HK-2 (cell line): ENCODE data around the gene SLC6A11.

Experiments
- DNase-seq: peaks from one replicate; pipeline ENCODE4 v3.0.0-alpha.2; 2018; ENCODE audit not compliant: unreplicated experiment

SLC6A11 gene

GRCh38 chr3:10930666-10931040 is 114.6 kb downstream of the SLC6A11 start:
- DNase-seq, result no peak

GRCh38 chr3:10932596-10932995 is 116.6 kb downstream of the SLC6A11 start:
- no peak for DNase-seq

- DNase-seq, result no peak
These were observed 117.0 kb downstream of the SLC6A11 start for GRCh38 chr3:10933021-10933420.

DNA sequence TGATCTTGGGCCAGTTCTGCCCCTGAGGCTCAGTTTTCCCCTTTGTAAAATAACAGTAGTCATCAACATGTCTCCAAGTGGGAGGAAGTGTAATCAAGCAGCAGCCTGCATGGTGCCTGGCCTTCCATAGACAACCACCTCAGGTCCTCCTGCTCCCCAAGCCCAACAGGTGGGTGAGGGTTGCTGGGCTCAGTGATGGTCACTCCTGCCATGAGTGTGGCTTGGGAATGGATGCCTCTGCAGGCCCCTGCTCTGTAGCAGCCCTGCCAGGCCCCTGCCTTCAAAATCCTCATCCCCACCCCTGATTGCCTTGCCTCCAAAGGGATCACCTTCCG is 117.4 kb downstream of the SLC6A11 start:
- no peak for DNase-seq

DNA sequence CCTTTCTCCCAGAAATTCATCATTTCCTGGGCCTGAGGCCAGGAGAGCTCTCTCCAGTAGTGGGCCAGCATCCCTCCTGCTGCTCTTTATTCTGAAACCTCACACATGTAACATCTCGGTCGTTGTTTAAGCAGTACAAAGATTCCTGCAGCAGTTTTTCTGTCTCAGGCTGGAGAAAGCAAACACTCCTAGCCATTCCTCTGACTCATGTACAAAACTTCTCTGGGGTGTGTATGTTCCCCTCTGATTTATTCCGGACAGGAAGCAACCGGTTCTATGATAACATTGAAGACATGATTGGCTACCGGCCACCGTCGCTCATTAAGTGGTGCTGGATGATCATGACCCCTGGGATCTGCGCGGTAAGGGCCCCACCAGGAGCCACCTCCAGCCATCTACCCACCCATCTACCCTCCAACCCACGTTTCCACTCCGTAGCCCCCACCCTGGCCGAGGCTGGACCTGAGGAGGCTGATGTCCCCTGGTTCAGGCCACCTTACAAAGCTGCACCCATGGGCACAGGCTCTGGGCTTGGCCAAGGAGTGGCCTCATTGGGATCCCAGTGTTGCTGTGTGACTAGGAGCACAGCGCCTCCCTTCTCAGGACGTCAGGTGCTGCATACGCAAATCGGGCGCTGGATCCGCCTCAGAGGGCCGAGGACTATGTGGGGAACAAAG is 117.9 kb downstream of the SLC6A11 start:
- no peak for DNase-seq

GRCh38 chr3:10935028-10935427 is 119.0 kb downstream of the SLC6A11 start:
- DNase-seq, result no peak

DNA sequence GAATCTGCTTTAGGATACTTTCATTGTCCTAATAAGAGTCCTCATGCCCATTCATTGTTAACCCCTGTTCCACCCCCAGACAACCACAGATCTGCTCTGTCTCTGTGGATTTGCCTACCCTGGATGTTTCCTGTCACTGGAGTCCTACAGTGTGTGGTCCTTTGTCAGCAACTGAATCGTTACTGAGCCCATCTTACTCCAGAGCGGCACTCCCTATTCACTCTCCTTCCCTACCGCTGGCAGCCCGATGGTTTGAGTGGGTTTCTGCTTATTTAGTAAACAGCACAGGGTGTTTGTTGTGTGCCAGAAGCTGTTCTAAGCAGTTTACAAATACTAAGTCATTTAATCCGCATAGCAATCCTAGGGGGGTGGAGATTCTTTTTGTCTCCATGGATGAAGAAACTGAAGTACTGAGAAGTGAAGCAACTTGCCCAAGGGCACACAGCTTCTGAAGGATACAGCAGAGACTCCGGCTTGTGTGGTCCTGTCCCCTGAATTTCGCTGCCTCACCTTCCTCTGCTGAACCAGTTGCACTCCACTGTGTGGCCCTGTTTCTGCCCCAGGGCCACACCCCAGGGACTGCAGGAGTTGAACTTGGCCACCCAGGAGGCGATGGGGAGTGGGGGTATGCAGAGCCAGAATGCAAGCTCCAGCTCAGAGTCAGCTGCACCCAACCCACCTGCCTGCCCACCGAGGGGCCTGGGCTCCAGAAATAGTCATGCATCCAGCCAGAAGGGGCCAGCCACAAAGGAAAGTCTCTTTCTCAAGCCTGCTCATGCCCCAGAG is 120.0 kb downstream of the SLC6A11 start:
- DNase-seq, result no peak

DNA sequence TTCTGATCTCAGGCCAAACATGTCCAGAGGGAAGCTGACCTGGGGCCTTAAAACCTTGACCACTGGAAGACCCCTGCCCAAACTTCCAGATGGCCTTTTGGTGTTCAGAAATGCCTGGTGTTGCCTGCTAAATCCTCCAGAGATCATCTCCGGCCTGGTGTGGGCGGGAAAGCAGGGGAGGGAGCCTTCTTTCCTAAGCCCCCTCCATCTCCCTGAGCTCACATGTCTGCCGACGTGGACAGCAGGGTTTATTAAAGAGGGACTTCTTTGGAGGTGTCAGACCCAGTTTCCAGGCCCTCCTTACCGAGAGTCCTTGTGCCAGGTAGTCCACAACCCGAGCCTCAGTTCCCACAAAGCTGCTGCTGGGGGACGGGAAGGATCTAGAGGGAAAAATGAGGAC is 120.7 kb downstream of the SLC6A11 start:
- no peak for DNase-seq

DNA sequence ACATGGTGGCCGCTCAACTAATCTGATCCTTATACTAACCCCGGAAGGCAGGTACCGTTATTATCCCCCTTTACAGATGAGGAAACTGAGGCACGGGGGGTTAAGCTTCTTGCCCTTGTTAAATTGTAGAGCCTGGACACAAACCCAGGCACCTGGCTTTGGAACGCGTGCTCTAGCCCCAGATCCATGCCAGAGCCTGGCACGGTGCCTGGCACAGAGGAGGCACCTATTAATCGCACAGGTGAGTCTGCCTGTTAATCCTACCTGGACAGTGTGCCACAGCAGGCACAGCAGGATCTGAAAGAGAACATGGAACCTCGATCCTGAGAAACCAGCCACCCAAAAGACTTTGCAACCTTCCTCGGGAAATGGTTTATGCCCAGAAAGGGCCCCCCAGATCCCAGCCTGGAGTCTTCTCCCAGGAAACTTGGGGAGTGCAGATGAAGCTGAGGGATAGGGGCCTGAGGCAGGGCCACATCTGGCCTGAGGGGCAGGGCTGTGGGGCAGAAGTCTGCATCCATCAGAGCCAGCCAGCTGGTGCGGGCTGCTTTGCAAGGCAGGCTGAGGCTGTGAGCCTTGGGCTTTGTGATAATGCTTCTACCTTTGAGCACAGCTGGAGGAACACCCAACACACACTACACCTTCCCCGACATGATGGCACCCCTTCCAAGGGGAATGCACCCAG is 121.3 kb downstream of the SLC6A11 start:
- DNase-seq, result no peak

- DNase-seq, result no peak
These were observed 123.5 kb downstream of the SLC6A11 start for GRCh38 chr3:10939556-10939955.

DNA sequence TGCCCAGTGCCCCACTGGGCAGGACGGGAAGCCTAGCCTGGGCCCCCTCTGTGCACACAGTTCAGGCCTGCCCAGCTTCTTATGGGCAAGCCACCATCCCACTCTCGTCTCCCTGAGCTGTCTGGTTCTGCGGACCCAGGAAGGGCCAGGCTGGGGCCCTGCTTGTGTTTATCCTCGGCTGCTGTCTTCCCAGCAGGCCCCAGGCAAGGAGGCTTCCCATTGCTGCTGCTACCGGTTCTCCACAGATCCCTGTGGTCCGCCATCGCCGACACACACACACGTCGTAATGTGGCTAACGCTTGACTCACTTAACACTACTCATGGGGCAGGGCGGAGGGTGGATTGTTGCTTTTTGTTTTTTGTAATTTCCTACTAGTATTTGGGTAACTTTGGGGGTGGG is 124.1 kb downstream of the SLC6A11 start:
- DNase-seq, result no peak

- no peak for DNase-seq
These were observed 125.9 kb downstream of the SLC6A11 start for GRCh38 chr3:10941972-10942371.

GRCh38 chr3:10942690-10943205 is 126.7 kb downstream of the SLC6A11 start:
- DNase-seq, result no peak

DNA sequence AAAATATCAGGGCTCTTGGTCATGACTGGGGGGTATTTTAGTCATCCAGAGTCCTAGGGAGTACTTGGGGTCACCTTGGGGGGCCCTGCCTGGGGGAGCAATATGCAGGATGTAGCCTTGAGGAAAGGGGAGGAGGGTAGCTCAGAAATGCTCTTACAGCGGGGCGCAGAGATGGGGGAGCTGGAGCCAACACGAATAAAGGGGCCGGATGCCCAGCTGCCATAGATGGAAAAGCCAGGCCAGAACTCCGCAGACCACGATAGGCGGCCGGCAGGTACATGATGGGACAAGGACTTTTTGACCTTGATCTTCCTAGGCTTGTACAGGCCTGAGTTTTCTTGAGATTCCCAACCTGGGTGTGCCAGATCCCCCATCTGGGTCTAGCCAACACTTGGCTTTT is 128.8 kb downstream of the SLC6A11 start:
- DNase-seq, result no peak

DNA sequence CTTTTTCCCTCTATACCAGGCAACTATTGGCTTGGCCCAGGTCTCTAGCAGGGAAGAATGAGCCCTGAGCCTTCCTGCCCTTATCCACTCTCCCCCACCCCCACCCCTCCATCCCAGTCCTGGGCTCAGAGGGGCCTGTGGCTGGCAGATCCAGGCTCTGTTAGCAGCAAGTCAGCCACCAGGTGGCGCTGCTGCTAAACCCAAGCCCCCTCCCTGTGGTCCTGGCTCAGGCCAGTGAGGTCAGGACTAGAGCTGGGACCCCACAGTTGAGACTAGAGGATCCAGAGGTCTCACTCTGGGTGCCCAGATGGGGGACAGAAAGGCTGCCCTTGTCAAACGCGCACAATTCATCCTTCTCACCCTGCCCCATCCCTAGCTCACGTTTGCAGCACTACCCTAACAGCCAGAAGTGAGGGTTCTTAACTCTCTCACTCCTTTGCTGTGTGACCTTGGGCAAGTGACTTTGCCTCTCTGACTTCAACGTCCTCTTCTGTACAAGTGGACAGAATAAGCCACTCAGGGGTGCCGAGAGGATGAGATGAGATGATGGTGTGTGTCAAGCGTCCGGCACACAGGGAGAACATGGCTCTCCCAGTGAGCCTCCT is 129.8 kb downstream of the SLC6A11 start:
- DNase-seq, result peak; percentile 37

DNA sequence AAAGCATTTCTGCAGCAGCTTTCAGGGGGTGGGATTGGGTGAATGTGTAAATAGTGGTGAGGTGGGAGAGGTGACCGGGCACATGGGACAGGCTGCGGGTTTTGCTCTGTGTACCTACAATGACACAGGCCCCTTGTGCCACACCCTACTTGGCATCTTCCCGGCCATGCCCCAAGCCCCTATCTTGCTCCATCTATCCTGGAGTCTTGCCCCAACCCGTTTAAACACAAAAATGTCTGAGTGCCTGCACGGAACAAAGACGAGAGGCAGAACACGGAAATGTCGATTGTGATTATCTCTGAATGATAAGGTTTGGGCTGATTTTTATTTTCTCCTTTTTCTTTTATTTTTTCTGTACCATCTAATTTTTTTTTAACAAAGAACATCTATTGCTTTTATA is 130.5 kb downstream of the SLC6A11 start:
- DNase-seq, result no peak

DNA sequence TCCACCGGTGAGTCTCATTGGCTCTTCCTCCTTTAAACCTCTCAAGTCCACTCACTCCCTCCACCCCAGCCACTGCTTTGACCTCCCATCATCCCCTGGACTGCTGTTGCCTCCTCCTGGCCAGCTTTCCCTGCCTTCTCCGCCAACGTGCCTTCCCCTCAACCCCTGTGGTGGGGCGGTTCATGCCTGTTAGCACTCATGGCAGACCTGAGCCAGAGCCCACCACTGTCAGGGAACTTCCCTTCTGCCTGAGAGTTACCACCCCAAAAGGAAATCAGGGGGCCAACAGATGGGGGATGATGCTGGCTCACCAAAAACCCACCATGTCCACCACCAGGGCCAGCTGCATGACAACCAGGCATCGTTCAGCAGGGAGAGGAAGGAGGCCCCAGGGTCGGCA is 132.3 kb downstream of the SLC6A11 start:
- DNase-seq, result no peak

GRCh38 chr3:10949197-10949596 is 133.2 kb downstream of the SLC6A11 start:
- DNase-seq, result no peak

DNA sequence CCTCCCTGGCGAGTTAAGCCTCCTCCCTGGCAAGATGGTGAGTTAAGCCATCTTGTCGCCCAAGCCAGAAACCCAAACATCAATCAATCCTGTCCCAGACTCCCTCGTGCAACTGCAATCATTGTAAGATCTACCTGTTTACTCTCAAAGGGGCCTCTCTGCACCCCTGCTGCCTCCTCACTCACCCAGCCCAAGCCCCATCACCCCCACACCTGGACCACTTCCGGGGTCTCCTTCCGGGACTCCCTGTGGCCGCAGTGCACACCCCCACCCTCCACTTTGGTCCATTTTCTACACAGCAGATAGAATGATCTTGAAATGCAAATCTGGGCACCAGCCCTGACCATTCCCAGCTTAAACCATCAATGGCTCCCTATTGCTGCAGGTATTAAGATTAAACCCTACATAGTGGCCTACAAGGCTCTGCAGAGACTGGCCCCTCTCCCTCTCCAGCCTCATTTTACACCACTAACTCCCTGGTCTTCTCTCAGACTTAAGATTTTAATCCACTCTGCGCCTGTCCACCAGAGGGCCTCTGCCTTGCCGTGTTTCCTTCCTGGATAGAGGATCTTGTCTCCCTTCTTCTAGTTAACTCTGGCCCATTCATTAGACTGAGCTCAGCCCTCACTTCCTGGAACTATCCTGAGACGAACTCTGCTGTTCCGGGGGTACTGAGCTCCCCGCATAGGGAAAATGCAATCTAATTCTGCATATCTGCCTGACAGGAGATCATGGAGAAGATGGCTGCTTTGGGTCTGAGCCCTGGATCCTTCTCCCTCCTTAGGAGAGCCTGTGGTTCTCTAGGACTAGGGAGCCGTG is 134.7 kb downstream of the SLC6A11 start:
- peak; percentile 15 for DNase-seq

DNA sequence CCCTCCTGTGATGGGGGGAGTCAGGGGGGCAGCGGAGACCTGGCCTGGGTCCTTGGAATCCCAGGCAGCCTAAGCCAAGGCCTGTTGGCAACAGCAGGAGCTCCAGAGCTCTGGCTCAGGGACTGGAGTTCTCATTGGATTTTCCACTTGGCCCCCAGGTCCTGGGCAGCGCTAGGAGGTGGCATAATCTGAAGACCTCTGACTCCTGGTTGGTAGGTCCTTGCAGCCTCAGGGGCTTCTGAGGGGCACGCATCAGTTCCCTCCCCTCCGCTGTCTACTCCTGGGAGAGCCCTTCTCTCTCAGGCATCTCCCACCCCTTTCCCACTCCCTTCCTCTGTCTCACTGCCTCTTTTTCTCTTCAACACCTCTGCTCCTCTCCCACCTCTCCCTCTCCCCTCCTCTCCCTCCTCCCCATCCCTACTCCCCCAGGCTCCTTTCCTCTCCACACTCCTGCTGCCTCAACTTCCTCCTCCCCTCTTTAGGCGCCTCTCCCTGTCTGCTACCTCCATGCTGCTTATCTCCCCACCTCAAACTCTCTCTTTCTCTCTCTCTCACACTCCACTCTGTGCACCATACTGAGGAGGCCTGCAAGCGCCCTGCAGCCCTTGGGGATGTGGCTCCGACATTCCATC is 135.4 kb downstream of the SLC6A11 start:
- no peak for DNase-seq

- DNase-seq, result no peak
These were observed 136.5 kb downstream of the SLC6A11 start for GRCh38 chr3:10952525-10952924.
